SK-N-SH (cell line): ENCODE data around the gene TYW1B.
"Not testable (repeated sequence)": the region's sequence is repeated elsewhere in the genome, so short reads cannot be mapped to it uniquely, and the experiment has no call there.

ENCODE experiments used
- CTCF ChIP-seq: fragments of 200-600 bp; sonication (generic); IDR thresholded peaks from 2 replicates; pipeline ENCODE4 v1.6.1; 2017; ENCODE audit warnings: antibody characterized with exemption, mild to moderate bottlenecking, moderate library complexity
- RAD21 ChIP-seq: IDR thresholded peaks from 2 replicates; pipeline ENCODE4 v1.6.1; 2012; ENCODE audit warnings: mild to moderate bottlenecking, low read length

DNA sequence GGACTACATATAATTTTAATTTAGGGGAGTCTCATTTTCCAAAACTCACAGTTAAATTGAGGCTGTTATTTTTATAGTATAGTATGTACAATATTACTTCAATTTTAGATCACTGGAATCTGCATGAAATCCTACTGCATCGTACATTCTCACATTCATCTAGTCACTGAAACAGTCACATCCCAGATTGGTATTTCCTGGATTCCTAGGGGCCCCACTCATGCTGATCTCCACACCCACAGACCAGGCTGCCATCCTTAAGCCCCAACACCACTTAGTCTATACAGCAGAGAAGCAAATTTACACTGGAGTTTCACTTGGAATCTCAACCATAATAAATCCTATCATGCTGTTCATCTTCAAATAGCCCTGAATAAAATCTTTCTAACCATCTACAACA lies 26.4 kb downstream of the TYW1B start:
- not testable (repeated sequence) for TF ChIP-seq CTCF, RAD21
